Ishikawa (cell line): ENCODE data around the gene SRP72.

Experiments
- CEBPB ChIP-seq: IDR thresholded peaks from 2 replicates; pipeline ENCODE4 v1.6.1; 2012
- CREB1 ChIP-seq: IDR thresholded peaks from 2 replicates; pipeline ENCODE4 v1.6.1; 2012; ENCODE audit warnings: low read depth
- EGR1 ChIP-seq: IDR thresholded peaks from 2 replicates; pipeline ENCODE4 v1.6.1; 2012
- EP300 ChIP-seq: IDR thresholded peaks from 2 replicates; pipeline ENCODE4 v1.6.1; 2012; ENCODE audit warnings: borderline replicate concordance
- FOXM1 ChIP-seq: IDR thresholded peaks from 2 replicates; pipeline ENCODE4 v1.6.1; 2012; ENCODE audit warnings: low read depth, borderline replicate concordance
- NFIC ChIP-seq: IDR thresholded peaks from 2 replicates; pipeline ENCODE4 v1.6.1; 2012
- RAD21 ChIP-seq: IDR thresholded peaks from 2 replicates; pipeline ENCODE4 v1.6.1; 2012; ENCODE audit warnings: low read depth
- TAF1 ChIP-seq: IDR thresholded peaks from 2 replicates; pipeline ENCODE4 v1.6.1; 2012; ENCODE audit warnings: low read depth, mild to moderate bottlenecking
- TCF12 ChIP-seq: IDR thresholded peaks from 2 replicates; pipeline ENCODE4 v1.6.1; 2012; ENCODE audit warnings: low read depth
- TEAD4 ChIP-seq: IDR thresholded peaks from 2 replicates; pipeline ENCODE4 v1.6.1; 2012
- USF1 ChIP-seq: IDR thresholded peaks from 2 replicates; pipeline ENCODE4 v1.6.1; 2012
- YY1 ChIP-seq: IDR thresholded peaks from 2 replicates; pipeline ENCODE4 v1.6.1; 2012; ENCODE audit warnings: low read depth
- ZBTB7A ChIP-seq: IDR thresholded peaks from 2 replicates; pipeline ENCODE4 v1.6.1; 2012; ENCODE audit warnings: low read depth
- TF ChIP-seq, protein P1 (sequence below): IDR thresholded peaks from 2 replicates; pipeline ENCODE4 v1.6.1; 2012; ENCODE audit warnings: low read depth, mild to moderate bottlenecking
- TF ChIP-seq, protein P2 (sequence below): IDR thresholded peaks from 2 replicates; pipeline ENCODE4 v1.6.1; 2012

Gene SRP72

GRCh38 chr4:56467284-56468096 is at the start of gene SRP72:
TSS of gene SRP72 (plus strand) at chr4:56467617. CDS start at chr4:56467636, 19 bp downstream.
- TF ChIP-seq YY1 = peak; percentile 94
- TF ChIP-seq CREB1 = no peak
- TF ChIP-seq NFIC = no peak
- TF ChIP-seq, protein P1, sequence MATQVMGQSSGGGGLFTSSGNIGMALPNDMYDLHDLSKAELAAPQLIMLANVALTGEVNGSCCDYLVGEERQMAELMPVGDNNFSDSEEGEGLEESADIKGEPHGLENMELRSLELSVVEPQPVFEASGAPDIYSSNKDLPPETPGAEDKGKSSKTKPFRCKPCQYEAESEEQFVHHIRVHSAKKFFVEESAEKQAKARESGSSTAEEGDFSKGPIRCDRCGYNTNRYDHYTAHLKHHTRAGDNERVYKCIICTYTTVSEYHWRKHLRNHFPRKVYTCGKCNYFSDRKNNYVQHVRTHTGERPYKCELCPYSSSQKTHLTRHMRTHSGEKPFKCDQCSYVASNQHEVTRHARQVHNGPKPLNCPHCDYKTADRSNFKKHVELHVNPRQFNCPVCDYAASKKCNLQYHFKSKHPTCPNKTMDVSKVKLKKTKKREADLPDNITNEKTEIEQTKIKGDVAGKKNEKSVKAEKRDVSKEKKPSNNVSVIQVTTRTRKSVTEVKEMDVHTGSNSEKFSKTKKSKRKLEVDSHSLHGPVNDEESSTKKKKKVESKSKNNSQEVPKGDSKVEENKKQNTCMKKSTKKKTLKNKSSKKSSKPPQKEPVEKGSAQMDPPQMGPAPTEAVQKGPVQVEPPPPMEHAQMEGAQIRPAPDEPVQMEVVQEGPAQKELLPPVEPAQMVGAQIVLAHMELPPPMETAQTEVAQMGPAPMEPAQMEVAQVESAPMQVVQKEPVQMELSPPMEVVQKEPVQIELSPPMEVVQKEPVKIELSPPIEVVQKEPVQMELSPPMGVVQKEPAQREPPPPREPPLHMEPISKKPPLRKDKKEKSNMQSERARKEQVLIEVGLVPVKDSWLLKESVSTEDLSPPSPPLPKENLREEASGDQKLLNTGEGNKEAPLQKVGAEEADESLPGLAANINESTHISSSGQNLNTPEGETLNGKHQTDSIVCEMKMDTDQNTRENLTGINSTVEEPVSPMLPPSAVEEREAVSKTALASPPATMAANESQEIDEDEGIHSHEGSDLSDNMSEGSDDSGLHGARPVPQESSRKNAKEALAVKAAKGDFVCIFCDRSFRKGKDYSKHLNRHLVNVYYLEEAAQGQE = 0 out of 2 replicates have a peak, but pooled peaks have one; percentile 9
- peak; percentile 96 for TF ChIP-seq TAF1
- peak; percentile 60; the same call in 1 of the 2 replicates for TF ChIP-seq TCF12
- TF ChIP-seq EP300 = no peak
- no peak; the same call in 1 of the 2 replicates for TF ChIP-seq USF1
- TF ChIP-seq ZBTB7A = peak; percentile 89; the same call in 1 of the 2 replicates
- TF ChIP-seq TEAD4 = no peak
- TF ChIP-seq, protein P2, sequence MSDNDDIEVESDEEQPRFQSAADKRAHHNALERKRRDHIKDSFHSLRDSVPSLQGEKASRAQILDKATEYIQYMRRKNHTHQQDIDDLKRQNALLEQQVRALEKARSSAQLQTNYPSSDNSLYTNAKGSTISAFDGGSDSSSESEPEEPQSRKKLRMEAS = peak; percentile 84
- no peak for TF ChIP-seq CEBPB
- TF ChIP-seq FOXM1 = no peak
- TF ChIP-seq EGR1 = no peak
- no peak for TF ChIP-seq RAD21

GRCh38 chr4:56424176-56424575 is 43.2 kb upstream of the SRP72 start:
- TF ChIP-seq USF1 = no peak
- no peak for TF ChIP-seq TAF1
- no peak for TF ChIP-seq NFIC
- no peak for TF ChIP-seq CEBPB
- TF ChIP-seq RAD21 = no peak
- TF ChIP-seq, protein P1 = no peak
- TF ChIP-seq FOXM1 = no peak
- no peak for TF ChIP-seq TCF12
- TF ChIP-seq, protein P2 = no peak
- TF ChIP-seq YY1 = no peak
- TF ChIP-seq ZBTB7A = no peak
- no peak for TF ChIP-seq EP300
- TF ChIP-seq CREB1 = no peak
- no peak for TF ChIP-seq EGR1
- TF ChIP-seq TEAD4 = no peak

DNA sequence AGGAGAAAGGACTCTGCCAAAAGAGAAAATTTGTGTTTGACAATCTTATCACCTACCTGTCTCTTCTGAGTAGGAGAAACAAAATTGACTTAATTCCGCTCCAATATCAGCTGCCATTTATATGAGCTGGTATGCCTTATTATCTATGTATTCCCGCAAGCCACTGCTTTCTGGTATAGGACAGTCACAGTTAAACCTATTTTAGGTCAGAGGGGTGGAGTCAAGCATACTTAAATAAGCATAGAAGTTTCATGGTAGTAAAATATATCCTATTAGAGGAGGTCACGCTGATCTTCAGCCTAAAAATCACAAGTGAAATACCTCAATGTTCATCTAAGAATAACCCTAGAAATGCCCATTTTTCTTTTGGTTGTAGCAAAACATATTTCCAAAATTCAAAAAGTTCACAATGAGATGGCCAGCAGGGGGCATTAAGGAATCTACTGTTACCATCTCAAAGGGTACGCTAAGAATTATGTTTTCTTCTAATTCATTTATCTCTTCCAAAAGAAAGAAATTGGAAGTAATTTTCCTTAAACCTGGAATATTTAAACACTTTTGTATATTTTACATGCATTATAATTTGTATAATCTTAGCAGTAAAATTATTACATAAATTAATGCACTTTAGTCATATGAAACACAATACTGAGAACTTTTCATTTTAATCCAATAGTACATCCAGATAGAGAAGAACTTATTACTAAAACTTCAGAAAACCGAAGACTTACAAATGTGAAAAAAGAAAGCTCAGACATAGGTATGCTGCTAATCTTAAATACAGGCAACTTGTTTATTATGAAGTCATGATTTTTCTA is 42.5 kb upstream of the SRP72 start:
- TF ChIP-seq NFIC = no peak
- TF ChIP-seq ZBTB7A = no peak
- TF ChIP-seq, protein P2 = no peak
- no peak for TF ChIP-seq USF1

- no peak for TF ChIP-seq ZBTB7A
- no peak for TF ChIP-seq CREB1
- no peak for TF ChIP-seq RAD21
- TF ChIP-seq NFIC = no peak
- TF ChIP-seq TAF1 = no peak
- no peak for TF ChIP-seq CEBPB
- TF ChIP-seq, protein P2 = no peak
- TF ChIP-seq EP300 = no peak
- TF ChIP-seq TCF12 = no peak
- no peak for TF ChIP-seq FOXM1
- TF ChIP-seq TEAD4 = no peak
- no peak for TF ChIP-seq YY1
- TF ChIP-seq EGR1 = no peak
- TF ChIP-seq USF1 = no peak
- TF ChIP-seq, protein P1 = no peak
These were observed 41.9 kb upstream of the SRP72 start for GRCh38 chr4:56425518-56425917.
